ENCODE results near the gene PYCR2.
"Not testable (repeated sequence)": the region's sequence is repeated elsewhere in the genome, so short reads cannot be mapped to it uniquely, and the experiment has no call there.

The PYCR2 gene

DNA sequence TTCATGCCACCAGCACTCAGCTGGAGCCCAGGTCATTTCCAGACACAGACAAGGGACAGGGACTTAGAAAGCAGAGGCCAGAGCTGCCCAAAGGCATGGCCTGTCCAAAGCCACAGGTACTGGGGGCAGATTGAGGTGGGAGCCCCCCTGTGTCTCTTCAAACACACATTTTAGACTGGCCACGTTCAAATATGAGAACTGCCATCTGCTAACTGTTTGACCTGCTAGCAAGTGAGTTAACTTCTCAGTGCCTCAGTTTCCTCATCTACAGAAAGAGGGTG lies 17.8 kb upstream of the PYCR2 start:
- DNase-seq: no peak

DNA sequence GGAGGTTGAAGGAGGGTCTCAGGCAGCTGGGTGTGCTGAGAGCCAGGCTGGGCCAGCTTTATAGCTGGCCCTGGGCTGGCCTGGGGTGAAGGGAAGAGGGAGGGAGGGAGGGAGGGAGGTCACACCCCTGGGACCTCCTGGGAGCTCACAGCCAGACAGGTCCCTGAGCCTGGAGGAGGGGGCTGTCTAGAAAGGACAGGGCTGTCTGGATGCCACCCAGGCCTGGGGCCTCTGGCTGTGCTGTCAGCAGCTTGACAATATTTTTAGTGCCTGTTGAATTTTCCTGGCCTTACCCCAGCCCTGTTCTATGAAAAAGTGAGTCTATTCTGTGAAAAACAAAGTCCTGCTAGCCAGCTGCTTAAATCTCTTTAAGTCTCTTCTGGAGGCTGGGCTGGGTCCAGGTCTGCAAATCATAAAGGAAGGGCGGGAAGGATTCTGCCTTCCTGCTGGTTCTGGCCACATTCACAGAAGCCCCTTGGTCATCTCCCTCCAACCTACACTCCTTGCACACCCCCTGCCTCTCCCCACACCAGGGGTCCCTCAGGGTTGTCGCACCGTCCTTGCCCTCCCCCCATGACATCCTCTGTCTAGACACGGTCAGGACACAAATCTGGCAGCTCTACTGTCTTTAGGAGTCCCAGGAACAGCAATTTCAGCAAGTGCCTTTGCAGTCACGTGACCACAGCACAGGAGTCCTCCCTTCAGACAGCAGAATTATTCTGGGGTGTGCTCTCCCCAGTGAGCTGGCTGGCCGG lies 17.3 kb upstream of the PYCR2 start, which contains the start of gene LEFTY2:
LEFTY2 (minus strand) TSS at position 34 of the 755 bp plus-strand sequence. CDS start 80 bp downstream, outside the sequence.
- no peak for DNase-seq

DNA sequence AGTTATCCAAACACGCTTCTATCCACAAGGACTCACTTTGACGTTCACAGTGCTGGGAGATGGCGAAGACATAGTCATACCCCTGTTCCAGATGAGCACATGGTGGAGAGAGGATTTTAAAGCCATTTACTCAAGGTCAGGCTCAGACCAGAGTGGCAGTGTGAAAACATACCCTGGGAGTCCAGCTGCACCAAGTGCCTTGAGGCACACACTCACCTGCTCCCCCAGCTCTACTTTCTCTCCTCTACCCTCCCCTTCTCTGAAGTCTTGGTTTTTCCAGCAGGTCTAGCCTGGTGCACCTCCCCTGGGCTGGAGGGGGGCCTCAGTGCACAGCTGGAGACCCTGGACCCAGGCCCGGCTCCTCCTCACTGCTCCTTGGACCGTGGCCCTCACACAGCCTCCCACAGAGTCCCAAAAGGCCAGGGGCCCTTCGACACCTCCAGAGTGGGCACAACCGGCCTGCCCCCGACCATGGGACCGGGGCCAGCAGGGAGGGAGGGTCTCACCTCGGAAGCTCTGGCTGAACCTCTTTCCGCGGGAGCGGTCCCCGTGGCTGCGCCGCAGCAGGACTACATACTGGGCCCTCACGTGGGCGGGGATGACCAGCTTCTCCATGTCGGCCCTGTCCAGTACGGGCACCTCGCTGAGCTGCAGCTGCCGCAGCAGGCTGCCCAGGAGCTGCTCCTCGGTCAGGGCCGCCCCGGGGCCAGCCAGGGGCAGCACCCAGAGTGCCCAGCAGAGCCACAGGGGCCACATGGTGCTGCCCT lies 16.5 kb upstream of the PYCR2 start:
- DNase-seq: no peak

DNA sequence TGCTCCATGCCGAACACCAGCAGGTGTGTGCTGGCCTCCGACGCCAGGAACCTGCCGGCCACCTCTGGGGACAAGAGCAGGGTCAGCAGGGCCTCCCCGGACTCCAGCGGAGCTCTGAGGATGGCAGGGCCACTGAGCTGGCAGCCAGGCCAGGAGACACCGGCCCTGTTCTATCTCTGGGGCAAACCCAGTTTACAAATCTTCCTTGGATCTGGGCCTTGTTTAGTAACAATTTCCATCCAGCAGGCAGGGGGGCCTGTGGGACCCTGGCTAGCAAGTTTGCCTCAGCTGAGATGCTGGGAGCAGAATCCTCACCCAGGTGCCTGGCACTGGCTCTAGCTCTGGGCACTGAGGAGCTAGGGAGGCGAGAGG lies 15.9 kb upstream of the PYCR2 start:
- DNase-seq: not testable (repeated sequence)

DNA sequence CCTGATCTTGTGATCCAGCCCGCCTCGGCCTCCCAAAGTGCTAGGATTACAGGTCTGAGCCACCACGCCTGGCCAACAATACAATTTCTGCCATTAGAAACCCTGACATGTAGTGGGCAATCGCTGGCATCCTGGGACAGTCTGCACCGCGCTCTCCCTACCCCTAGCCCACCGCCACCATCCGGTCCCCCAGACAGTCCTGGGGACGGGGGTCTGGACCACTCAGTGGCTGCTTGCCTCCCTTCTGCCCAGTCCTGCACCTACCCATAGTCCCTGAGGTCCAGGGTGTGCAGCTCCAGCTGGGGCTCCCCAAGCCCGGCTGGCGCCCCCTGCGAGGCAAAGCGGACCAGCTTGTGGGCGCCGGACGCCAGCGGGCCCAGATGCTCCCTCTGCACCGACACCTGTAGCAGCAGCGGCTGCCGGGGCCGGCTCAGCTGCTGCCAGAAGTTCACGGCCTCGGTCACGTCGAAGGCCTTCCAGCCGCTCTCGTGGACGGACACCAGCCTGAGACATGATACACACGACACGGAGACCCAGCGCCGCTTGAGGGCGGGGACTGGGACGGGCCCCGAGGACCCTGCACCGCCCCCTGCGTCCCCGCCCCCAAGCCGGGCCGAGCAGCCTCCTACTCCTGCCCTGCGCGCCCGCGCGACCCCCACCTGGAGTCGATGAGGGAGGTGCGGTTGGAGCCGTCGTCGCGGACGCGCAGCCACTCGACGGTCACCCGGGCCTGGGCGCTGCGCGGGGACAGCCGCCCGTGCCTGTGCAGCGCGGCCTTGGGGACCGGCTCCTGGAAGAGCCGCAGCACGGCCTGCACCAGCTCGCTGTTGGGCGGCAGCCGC lies 15.3 kb upstream of the PYCR2 start:
- DNase-seq: not testable (repeated sequence)

DNA sequence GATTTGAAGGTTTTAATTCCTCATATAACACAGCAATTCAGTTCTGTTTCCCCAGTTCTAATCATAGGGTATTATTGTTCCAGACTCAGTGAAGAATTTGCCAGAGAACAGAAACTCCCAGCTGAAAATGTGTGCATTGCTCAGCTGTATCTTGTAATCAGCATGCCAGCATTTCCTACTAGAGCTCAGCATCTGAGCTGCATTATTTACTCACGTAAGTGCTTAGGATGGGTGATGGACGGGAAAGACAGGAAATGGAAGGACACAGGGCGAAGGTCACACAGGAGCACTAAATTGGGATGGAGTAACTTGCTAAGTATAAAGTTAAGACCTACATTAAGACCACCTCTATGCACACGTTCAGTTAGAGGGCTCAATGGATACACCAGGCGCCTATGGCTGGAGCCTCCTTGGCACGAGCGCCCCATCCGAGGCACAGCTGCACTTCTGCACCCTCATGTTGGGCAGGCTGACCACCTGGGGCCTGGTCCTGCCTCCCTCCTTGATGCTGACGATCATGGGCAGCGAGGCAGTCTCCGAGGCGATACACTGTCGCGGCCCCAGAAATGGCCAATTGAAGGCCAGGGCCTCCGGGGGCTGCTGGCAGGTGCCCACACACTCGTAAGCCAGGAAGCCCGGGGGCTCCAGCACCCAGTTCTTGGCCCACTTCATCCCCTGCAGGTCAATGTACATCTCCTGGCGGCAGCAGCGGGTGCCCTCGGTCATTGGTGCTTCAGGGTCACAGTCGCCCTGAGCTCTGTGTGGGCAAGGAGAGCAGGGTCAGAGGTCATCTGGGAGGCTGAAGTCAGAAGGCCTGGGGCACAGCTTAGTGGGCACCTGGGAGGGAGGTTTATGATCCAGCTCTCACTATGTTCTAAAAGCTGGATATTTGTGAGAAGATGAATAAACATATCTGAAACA lies 13.3 kb upstream of the PYCR2 start:
- no peak for DNase-seq

DNA sequence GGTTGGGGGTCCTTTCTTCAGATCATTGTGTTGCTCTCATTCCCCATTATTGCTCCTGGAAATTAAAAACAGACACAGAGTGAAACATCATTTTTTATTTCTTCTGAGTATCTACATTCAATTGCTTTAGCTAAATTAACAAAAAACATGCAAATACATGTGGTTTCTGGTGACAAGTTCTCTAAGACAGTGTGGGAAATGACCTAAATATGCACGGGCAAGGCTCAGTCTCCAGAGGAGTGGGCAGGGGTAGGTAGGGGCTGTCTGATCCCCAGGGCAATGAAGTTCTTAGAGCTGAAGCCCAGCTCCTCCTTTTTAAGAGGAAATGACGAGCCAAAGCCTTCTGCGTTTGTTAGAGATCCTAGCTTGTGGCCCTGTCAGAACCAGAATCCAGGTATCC lies 12.5 kb upstream of the PYCR2 start:
- DNase-seq: no peak

DNA sequence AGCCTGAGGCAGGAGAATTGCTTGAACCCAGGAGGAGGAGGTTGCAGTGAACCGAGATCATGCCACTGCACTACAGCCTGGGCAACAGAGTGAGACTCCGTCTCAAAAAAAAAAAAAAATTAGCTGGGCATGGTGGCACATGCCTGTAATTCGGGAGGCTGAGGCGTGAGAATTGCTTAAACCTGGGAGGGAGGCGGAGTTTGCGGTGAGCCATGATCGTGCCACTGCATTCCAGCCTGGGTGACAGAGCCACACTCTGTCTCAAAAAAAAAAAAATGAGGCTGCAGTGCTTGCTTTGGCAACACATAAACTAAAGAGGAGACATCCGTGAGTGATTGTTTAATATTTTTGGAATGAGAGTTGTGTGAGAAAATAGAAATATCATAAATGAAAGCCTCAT lies 12.0 kb upstream of the PYCR2 start:
- DNase-seq: not testable (repeated sequence)

DNA sequence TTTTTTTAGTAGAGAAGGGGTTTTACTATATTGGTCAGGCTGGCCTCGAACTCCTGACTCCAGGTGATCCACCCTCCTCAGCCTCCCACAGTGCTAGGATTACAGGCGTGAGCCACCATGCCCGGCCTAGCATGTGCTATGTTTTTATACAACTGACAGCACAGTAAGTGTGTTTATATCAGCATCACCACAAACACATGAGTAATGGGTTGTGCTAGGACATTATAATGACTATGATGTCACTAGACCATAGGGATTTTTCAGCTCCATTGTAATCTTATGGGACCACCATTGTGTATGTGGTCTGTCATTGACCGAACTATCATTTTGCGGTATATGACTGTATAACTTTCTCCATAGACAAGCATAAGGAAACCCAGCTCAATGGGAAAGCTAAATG lies 10.7 kb upstream of the PYCR2 start:
- DNase-seq: no peak

DNA sequence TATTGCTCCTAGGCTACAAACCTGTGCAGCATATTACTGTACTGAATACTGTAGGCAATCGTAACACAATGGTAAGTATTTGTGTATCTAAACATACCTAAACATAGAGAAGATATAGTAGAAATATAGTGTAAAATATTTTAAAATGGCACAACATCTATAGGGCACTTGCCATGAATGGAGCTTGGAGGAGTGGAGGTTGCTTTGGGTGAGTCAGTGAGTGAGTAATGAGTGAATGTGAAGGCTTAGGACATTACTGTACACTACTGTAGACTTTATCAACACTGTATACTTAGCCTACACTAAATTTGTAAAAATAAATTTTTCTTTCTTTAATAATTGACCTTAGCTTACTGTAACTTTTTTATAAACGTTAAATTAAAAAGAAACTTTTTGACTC lies 9.0 kb upstream of the PYCR2 start:
- no peak for DNase-seq

DNA sequence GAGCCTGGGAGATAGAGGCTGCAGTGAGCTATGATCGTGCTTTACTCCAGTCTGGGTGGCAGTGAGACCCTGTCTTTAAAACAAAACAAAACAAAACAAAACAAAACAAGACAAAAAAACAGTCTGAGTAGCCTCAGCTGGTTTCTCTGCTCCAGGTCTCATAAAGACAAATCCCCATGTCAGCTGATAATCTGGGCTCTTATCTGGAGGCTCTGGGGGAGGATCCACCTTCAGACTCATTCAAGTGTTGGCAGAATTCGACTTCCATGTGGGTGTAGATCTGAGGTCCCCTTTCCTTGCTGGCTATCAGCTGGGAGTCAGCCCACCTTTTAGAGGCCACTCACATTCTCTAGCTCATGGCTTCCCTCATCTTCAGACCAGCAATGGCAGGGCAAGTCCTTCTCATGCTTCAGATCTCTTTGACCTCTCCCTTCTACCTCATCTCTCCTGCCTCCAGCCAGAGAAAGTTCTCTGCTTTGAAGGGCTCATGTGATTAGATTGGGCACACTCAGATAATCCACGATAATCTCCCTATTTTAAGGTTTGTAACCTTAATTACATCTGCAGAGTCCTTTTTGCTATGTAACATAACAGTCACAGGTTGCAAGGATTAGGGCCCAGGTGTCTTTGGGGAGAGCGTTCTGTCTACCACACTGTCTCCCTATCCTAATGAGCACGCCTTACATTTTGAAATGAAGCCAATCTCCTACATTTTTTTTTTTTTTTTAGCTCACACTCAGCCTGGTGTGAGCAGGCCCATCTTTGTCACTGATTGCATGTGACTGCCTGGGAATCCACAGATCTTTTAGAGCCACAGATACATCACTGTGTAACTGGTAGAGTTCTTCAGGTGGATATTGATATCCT lies 7.5 kb upstream of the PYCR2 start:
- DNase-seq: no peak

DNA sequence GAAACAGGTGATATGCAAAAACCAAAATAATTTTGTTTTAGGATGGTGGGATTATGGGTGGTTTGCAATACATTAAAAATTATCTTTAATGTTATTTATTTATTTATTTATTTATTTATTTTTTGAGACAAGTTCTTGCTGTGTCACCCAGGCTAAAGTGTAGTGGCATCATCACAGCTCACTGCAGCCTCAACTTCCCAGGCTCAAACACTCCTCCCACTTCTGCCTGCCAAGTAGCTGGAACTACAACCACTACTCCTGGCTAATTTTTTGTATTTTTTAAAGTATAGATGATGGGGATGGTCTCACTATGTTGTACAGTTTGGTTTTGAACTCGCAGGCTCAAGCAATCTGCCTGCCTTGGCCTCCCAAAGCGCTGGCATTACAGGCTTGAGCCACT lies 6.5 kb upstream of the PYCR2 start:
- no peak for DNase-seq

DNA sequence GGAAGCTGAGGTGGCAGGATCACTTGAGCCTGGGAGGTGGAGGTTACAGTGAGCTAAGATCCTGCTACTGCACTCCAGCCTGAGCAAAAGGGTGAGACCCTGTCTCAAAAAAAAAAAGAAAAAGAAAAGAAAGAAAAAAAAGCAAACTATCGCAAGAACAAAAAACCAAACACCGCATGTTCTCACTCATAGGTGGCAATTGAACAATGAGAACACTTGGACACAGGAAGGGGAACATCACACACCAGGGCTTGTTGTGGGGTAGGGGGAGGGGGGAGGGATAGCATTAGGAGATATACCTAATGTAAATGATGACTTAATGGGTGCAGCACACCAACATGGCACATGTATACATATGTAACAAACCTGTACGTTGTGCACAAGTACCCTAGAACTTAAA lies 5.4 kb upstream of the PYCR2 start:
- not testable (repeated sequence) for DNase-seq

DNA sequence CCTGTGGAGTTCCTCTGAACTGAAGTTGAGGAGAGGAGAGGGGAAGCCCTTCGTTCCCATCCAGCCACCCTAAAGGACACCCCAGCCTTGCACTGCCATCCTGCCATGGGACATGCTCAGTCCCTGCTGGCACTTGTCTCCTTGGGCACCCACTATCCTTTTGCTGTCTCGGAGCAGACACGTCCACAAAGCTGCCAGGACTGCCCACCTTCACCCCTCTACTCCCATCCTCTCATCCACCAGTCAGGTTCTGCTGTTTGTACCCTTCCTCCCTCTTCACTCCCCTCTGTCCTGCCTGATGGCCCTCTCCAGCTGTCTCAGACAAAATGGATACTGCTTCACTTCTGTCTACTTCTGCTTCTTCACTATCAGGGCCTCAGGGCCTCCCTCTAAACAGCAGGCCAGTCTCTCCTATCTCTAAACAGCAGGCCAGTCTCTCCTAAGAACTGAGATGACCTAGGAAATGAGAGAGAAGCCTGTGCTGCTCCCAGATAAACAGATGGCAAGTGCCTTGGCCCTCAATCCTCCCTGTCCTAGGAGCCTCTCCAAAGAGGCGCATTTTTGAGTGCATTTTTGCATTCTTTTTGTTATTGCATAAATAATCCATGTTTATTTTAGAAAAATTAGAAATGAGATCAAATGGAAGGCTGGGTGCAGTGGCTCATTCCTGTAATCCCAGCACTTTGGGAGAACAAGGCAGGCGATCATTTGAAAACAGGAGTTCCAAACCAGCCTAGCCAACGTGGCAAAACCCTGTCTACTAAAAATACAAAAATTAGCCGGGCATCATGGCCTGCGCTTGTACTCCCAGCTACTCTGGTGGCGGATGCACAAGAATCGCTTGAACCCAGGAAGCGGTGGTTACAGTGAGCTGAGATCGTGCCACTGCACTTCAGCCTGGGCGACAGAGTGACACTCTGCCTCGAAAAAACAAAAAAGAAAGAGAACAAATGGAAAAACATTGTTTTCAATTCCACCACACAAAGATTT lies 4.4 kb upstream of the PYCR2 start:
- no peak for DNase-seq

DNA sequence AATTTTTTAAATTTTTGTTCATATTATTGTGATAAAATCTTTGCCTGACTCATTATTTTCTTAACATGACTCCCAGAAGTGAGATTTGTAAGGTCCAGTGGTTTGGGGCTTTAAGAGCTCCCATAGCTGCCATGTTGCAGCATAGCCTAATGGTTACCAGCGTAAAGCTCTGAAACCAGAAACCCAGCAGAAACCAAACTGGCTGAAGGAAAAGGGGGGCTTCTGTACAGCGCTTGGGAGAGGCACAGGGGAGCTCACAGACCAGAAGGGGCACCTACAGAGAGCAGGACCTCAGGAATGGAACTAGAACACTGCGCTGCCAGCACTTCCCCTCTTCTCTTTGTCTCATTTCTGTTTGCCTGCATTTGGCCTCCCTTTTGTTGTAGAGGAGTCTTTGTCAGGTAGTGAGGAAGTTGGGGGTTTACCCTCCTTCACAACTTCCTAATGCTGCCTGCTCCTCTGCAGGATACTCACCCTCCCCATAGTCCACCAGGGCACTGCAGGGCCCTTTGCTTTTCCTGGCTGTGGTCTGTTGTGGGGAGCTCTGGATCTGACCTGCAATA lies 2.6 kb upstream of the PYCR2 start:
- no peak for DNase-seq

DNA sequence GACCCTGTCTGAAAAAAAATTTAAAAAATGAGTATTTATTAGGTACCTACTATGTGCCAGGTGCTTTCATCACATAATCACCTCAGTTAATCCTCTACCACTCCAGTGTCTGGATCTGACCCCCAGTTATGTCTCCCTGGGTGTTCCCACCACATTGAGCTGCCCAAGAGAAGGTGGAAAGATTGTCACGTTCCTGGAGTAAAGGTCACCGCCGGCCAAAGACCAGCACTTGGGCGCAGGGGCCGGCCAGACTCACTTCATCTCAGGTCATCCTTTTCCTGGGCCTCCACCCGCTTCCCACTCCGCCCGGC lies 714 bp downstream of the PYCR2 start:
- no peak for DNase-seq

DNA sequence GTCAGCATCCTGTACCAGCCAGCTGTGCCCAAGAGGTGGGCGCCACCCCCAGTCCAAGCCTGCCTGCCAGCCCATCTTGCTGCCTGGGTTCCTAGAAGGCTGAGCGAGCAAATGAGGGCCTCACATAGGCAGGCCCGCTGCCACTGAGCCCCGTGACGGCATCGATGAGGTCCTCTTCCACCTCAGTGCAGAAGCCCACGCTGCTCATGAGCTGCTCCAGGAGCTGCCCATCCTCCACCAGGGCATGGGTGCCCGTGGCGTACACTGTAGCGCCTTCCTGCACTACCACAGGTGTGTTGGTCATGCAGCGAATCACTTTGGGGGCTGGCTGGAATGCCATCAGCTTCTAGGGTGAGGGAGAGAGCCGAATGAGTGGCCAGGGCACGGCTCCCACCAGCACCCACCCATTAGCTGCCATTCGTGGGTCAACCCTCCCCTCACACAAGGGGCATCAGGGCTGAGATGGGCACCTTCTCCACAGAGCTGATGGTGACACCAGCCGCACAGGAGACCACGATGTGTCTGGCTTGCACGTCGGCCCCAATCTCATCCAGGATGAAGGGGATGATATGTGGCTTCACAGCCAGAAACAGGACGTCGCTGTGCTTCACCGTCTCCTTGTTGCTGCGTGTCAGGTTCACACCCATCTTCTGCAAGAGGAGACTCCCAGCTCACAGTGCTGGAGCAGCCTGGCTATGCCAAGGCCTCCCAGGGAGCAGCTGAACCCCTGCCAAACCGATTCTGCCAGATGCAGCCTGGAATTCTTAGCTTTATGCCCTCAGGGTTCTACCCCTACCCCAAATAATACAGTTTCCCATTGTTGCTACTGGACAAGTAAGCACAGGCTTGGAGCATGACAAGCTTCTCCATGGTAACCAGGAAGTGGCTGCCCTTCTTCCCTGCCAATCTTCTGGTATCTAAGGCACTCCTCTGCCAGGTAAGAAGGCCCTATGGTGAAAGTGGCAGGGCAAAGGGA lies 2.0 kb downstream of the PYCR2 start:
- DNase-seq: no peak

DNA sequence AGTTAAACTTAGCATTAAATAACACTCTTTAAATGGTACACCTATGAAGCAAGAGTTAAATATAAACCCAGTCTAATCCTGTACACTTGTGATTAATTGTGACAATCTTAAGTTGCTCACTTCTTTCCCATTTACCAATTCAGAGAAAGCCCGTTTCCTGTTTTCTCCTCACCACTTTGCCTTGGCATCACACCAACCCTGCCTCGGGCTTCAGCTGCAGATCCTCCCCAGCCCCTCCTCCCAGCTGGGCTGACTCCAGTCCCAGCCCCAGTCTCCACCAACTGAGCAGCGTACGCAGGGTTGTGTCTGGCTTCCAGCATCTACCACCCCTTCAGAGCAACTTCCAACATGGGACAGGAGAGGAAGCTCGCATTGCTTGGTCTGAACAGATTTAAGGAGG lies 4.1 kb downstream of the PYCR2 start:
- DNase-seq: peak; percentile 30

DNA sequence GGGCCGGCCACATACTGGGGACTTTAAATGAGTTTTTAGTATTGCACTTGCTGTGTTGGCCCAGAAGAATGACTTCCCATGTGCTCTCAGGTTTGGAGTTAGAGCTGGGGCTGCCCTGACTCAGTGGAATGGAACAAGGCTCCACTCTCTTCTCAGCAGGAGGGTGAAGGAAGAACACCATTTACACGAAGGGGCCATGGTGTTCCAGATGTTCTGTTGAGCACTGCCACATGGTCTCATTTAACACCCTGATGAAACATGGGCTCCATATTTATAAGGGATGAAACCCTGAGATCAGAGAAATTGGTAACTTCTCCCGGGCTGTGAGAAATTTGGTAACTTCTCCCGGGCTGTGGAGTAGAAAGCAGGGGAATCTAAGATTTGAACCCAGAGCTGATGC lies 5.8 kb downstream of the PYCR2 start:
- no peak for DNase-seq
